ENCODE results near the gene FBXO47. TPM values are rescaled to one million over a fixed set of nuclear protein-coding genes. Genes with fewer than 3 reads are reported as not detected.
A peak's percentile ranks its signal among the peaks of the same experiment; 100 is the strongest.

FBXO47 gene
- total RNA-seq, 2 donors from 2014 or later = 0.16 TPM; not detected in 1

- Mint-ChIP-seq H3K4me3 (peak within 1 kb of the TSS; percentile 61 to 69), H3K36me3 (ENCODE audit: insufficient read depth in 2 of 2) (no peaks in the 10 kb centered on the region), H3K27me3 (ENCODE audit: low read depth) (no peaks in the 10 kb centered on the region), H3K4me1 (ENCODE audit: low read depth) (peaks cover 40% of the 10 kb centered on the region), H3K27ac (peak within 1 kb of the TSS; percentile 80), H3K9me3 (no peaks in the 10 kb centered on the region)
- DNase-seq (peak; percentile 49 to 61), ATAC-seq (replicated peaks in 1 of 2) (peak; percentile 30 to 36)
These were observed 41.8 kb downstream of the FBXO47 start, which contains the start of gene LASP1NB for GRCh38 chr17:38925263-38925995. Gene LASP1NB (plus strand): TSS chr17:38925614.

GRCh38 chr17:38922538-38923297 is 44.5 kb downstream of the FBXO47 start:
- Mint-ChIP-seq H3K4me3 (no peak overlapping the region), H3K27me3 (ENCODE audit: low read depth) (no peaks in the 10 kb centered on the region), H3K4me1 (ENCODE audit: low read depth) (peaks cover 51% of the 10 kb centered on the region), H3K36me3 (ENCODE audit: insufficient read depth in 2 of 2) (peaks cover 0 to 5% of the 10 kb centered on the region in 2 donors), H3K9me3 (no peaks in the 10 kb centered on the region), H3K27ac (no peak overlapping the region)
- ATAC-seq (replicated peaks in 1 of 2) (no peak), DNase-seq (no peak)

GRCh38 chr17:38921756-38922411 is 45.3 kb downstream of the FBXO47 start:
- H3K27ac Mint-ChIP-seq = no peak overlapping the region
- H3K9me3 Mint-ChIP-seq = no peaks in the 10 kb centered on the region
- ATAC-seq (replicated peaks in 1 of 2) = peak in 1 of 2 donors; percentile 23
- no peaks in the 10 kb centered on the region for H3K27me3 Mint-ChIP-seq (ENCODE audit: low read depth)
- peaks cover 47% of the 10 kb centered on the region for H3K4me1 Mint-ChIP-seq (ENCODE audit: low read depth)
- H3K4me3 Mint-ChIP-seq = no peak overlapping the region
- peaks cover 0 to 5% of the 10 kb centered on the region in 2 donors for H3K36me3 Mint-ChIP-seq (ENCODE audit: insufficient read depth in 2 of 2)
- no peak for DNase-seq

- Mint-ChIP-seq H3K36me3 (ENCODE audit: insufficient read depth in 2 of 2) (peaks cover 0 to 9% of the 10 kb centered on the region in 2 donors), H3K27ac (peak overlapping the region; percentile 55), H3K9me3 (no peaks in the 10 kb centered on the region), H3K4me3 (no peak overlapping the region), H3K4me1 (ENCODE audit: low read depth) (peaks cover 34% of the 10 kb centered on the region), H3K27me3 (ENCODE audit: low read depth) (no peaks in the 10 kb centered on the region)
- ATAC-seq (replicated peaks in 1 of 2) = no peak
- no peak for DNase-seq
These were observed 46.6 kb downstream of the FBXO47 start for GRCh38 chr17:38920374-38921291.

- H3K27ac Mint-ChIP-seq = no peak overlapping the region
- peaks cover 24% of the 10 kb centered on the region for H3K4me1 Mint-ChIP-seq (ENCODE audit: low read depth)
- DNase-seq (no peak), ATAC-seq (replicated peaks in 1 of 2) (no peak)
- no peaks in the 10 kb centered on the region for H3K9me3 Mint-ChIP-seq
- H3K36me3 Mint-ChIP-seq (ENCODE audit: insufficient read depth in 2 of 2) = peaks cover 0 to 10% of the 10 kb centered on the region in 2 donors
- H3K4me3 Mint-ChIP-seq = no peak overlapping the region
- H3K27me3 Mint-ChIP-seq (ENCODE audit: low read depth) = no peaks in the 10 kb centered on the region
These were observed 47.7 kb downstream of the FBXO47 start for GRCh38 chr17:38919316-38920078.

- ATAC-seq (replicated peaks in 1 of 2) = no peak
- Mint-ChIP-seq H3K4me3 (no peak overlapping the region), H3K27me3 (ENCODE audit: low read depth) (no peaks in the 10 kb centered on the region), H3K9me3 (no peaks in the 10 kb centered on the region), H3K36me3 (ENCODE audit: insufficient read depth in 2 of 2) (peaks cover 0 to 12% of the 10 kb centered on the region in 2 donors), H3K27ac (no peak overlapping the region), H3K4me1 (ENCODE audit: low read depth) (peaks cover 24% of the 10 kb centered on the region)
- no peak for DNase-seq
These were observed 48.3 kb downstream of the FBXO47 start for GRCh38 chr17:38918916-38919315.

GRCh38 chr17:38918129-38918913 is 48.9 kb downstream of the FBXO47 start:
- Mint-ChIP-seq H3K36me3 (ENCODE audit: insufficient read depth in 2 of 2) (peaks cover 0 to 12% of the 10 kb centered on the region in 2 donors), H3K27ac (no peak overlapping the region), H3K4me3 (no peak overlapping the region), H3K9me3 (no peaks in the 10 kb centered on the region), H3K4me1 (ENCODE audit: low read depth) (peaks cover 24% of the 10 kb centered on the region), H3K27me3 (ENCODE audit: low read depth) (no peaks in the 10 kb centered on the region)
- no peak for DNase-seq
- no peak for ATAC-seq (replicated peaks in 1 of 2)

GRCh38 chr17:38917259-38917658 is 49.9 kb downstream of the FBXO47 start:
- Mint-ChIP-seq H3K36me3 (ENCODE audit: insufficient read depth in 2 of 2) (peaks cover 0 to 12% of the 10 kb centered on the region in 2 donors), H3K9me3 (no peaks in the 10 kb centered on the region), H3K27me3 (ENCODE audit: low read depth) (no peaks in the 10 kb centered on the region), H3K27ac (no peak overlapping the region), H3K4me1 (ENCODE audit: low read depth) (peaks cover 24% of the 10 kb centered on the region), H3K4me3 (no peak overlapping the region)
- DNase-seq = no peak
- no peak for ATAC-seq (replicated peaks in 1 of 2)

GRCh38 chr17:38916771-38917170 is 50.4 kb downstream of the FBXO47 start:
- ATAC-seq (replicated peaks in 1 of 2) = no peak
- H3K4me1 Mint-ChIP-seq (ENCODE audit: low read depth) = peaks cover 19% of the 10 kb centered on the region
- no peak overlapping the region for H3K4me3 Mint-ChIP-seq
- DNase-seq = no peak
- no peak overlapping the region for H3K27ac Mint-ChIP-seq
- no peaks in the 10 kb centered on the region for H3K27me3 Mint-ChIP-seq (ENCODE audit: low read depth)
- no peaks in the 10 kb centered on the region for H3K9me3 Mint-ChIP-seq
- H3K36me3 Mint-ChIP-seq (ENCODE audit: insufficient read depth in 2 of 2) = peaks cover 0 to 12% of the 10 kb centered on the region in 2 donors

- ATAC-seq (replicated peaks in 1 of 2) = no peak
- H3K4me1 Mint-ChIP-seq (ENCODE audit: low read depth) = peaks cover 12% of the 10 kb centered on the region
- peaks cover 0 to 12% of the 10 kb centered on the region in 2 donors for H3K36me3 Mint-ChIP-seq (ENCODE audit: insufficient read depth in 2 of 2)
- no peaks in the 10 kb centered on the region for H3K27me3 Mint-ChIP-seq (ENCODE audit: low read depth)
- H3K4me3 Mint-ChIP-seq = no peak overlapping the region
- no peaks in the 10 kb centered on the region for H3K9me3 Mint-ChIP-seq
- no peak for DNase-seq
- H3K27ac Mint-ChIP-seq = no peak overlapping the region
These were observed 51.6 kb downstream of the FBXO47 start for GRCh38 chr17:38915639-38915995.

- Mint-ChIP-seq H3K27ac (no peak overlapping the region), H3K36me3 (ENCODE audit: insufficient read depth in 2 of 2) (peaks cover 0 to 12% of the 10 kb centered on the region in 2 donors), H3K4me1 (ENCODE audit: low read depth) (peaks cover 7% of the 10 kb centered on the region), H3K4me3 (no peak overlapping the region), H3K27me3 (ENCODE audit: low read depth) (no peaks in the 10 kb centered on the region), H3K9me3 (no peaks in the 10 kb centered on the region)
- DNase-seq (no peak), ATAC-seq (replicated peaks in 1 of 2) (no peak)
These were observed 52.2 kb downstream of the FBXO47 start for GRCh38 chr17:38914741-38915638.

All from activated T-cell treated with anti-CD3 and anti-CD28 coated beads, Interleukin-2, amount 50 U/mL, for 72 hours (primary cell).